T1000 (cell line): ENCODE data around the gene RSRP1.
A peak's percentile ranks its signal among the peaks of the same experiment; 100 is the strongest.
"Not testable (repeated sequence)": the region's sequence is repeated elsewhere in the genome, so short reads cannot be mapped to it uniquely, and the experiment has no call there.

Source experiments
- DNase-seq: peaks from one replicate; lab custom pipeline; 2025; ENCODE audit warnings: mixed read lengths; lab: John Stamatoyannopoulos, UW

RSRP1 gene

GRCh38 chr1:25247024-25247828 lies at the start of gene RSRP1:
RSRP1 (minus strand) TSS chr1:25247454; CDS start chr1:25246963, 491 bp downstream.
- peak; percentile 99 for DNase-seq

- DNase-seq = not testable (repeated sequence)
These were observed 49.2 kb upstream of the RSRP1 start for GRCh38 chr1:25296501-25296900.

GRCh38 chr1:25294889-25295826 lies 47.9 kb upstream of the RSRP1 start:
- DNase-seq = not testable (repeated sequence)

GRCh38 chr1:25293426-25293825 lies 46.2 kb upstream of the RSRP1 start:
- not testable (repeated sequence) for DNase-seq

- DNase-seq = not testable (repeated sequence)
These were observed 42.8 kb upstream of the RSRP1 start for GRCh38 chr1:25290043-25290442.

- not testable (repeated sequence) for DNase-seq
These were observed 41.4 kb upstream of the RSRP1 start for GRCh38 chr1:25288573-25289101.

GRCh38 chr1:25287164-25287563 lies 39.9 kb upstream of the RSRP1 start:
- DNase-seq = not testable (repeated sequence)

- DNase-seq = not testable (repeated sequence)
These were observed 38.6 kb upstream of the RSRP1 start for GRCh38 chr1:25285862-25286261.

- DNase-seq = not testable (repeated sequence)
These were observed 32.4 kb upstream of the RSRP1 start for GRCh38 chr1:25279693-25280111.

- DNase-seq = not testable (repeated sequence)
These were observed 31.5 kb upstream of the RSRP1 start for GRCh38 chr1:25278790-25279189.

- DNase-seq = not testable (repeated sequence)
These were observed 31.1 kb upstream of the RSRP1 start for GRCh38 chr1:25278358-25278757.

GRCh38 chr1:25277295-25277694 lies 30.0 kb upstream of the RSRP1 start:
- not testable (repeated sequence) for DNase-seq

GRCh38 chr1:25275648-25276047 lies 28.4 kb upstream of the RSRP1 start:
- not testable (repeated sequence) for DNase-seq

GRCh38 chr1:25272238-25272637 lies 25.0 kb upstream of the RSRP1 start, which contains the start of gene RHD:
RHD (plus strand) TSS chr1:25272509; CDS start chr1:25272548, 39 bp downstream.
- DNase-seq = not testable (repeated sequence)

GRCh38 chr1:25268143-25268760 lies 21.0 kb upstream of the RSRP1 start:
- DNase-seq = not testable (repeated sequence)

GRCh38 chr1:25267288-25268142 lies 20.3 kb upstream of the RSRP1 start:
- DNase-seq = not testable (repeated sequence)

- DNase-seq = not testable (repeated sequence)
These were observed 19.5 kb upstream of the RSRP1 start for GRCh38 chr1:25266554-25267287.

GRCh38 chr1:25260336-25260735 lies 13.1 kb upstream of the RSRP1 start:
- not testable (repeated sequence) for DNase-seq

GRCh38 chr1:25259813-25260212 lies 12.6 kb upstream of the RSRP1 start:
- not testable (repeated sequence) for DNase-seq

- DNase-seq = no peak
These were observed 9.9 kb upstream of the RSRP1 start for GRCh38 chr1:25257196-25257595.
